Stomach (tissue), 4 donors: ENCODE results near the gene ANKS1B.

ENCODE experiments used
- CTCF ChIP-seq, 7 experiments: fragments of 450-650 bp in 4 of 7; fragments of 200-600 bp in 3 of 7; sonication (generic) in 3 of 7; IDR thresholded peaks; one replicate each; pipeline ENCODE4 v1.5.1; 2016 to 2019; ENCODE audit warnings: antibody characterized with exemption in 7 of 7, control low read depth in 2 of 7, mild to moderate bottlenecking in 1 of 7
- EP300 ChIP-seq: sonication (generic); formaldehyde crosslinking; IDR thresholded peaks from one replicate; pipeline ENCODE4 v1.6.1; 2017; ENCODE audit warnings: antibody characterized with exemption
- POLR2A ChIP-seq, 4 donors: fragments of 450-650 bp; IDR thresholded peaks; one replicate each; pipeline ENCODE4 v1.6.1; 2016; ENCODE audit warnings: antibody characterized with exemption in 4 of 4, control low read depth in 2 of 4, mild to moderate bottlenecking in 1 of 4, moderate library complexity in 1 of 4
- POLR2AphosphoS5 ChIP-seq, 3 donors: sonication (generic); formaldehyde crosslinking; IDR thresholded peaks; one replicate each; pipeline ENCODE4 v1.6.1; 2016; ENCODE audit warnings: antibody characterized with exemption in 3 of 3

GRCh38 chr12:98895086-98895651, 1089.6 kb downstream of the ANKS1B start:
- TF ChIP-seq CTCF (IDR thresholded peaks at IDR 0.05) = no peak
- no peak for TF ChIP-seq POLR2A (IDR thresholded peaks at IDR 0.05)
- TF ChIP-seq EP300 = no peak
- TF ChIP-seq POLR2AphosphoS5 (IDR thresholded peaks at IDR 0.05) = no peak
